HG02938 (cell line): ENCODE results near the gene HIPK4.
"Not testable (repeated sequence)": the region's sequence is repeated elsewhere in the genome, so short reads cannot be mapped to it uniquely, and the experiment has no call there.

Experiments used
- ATAC-seq: cut with Tn5 transposase; IDR thresholded peaks from one replicate; pipeline ENCODE4 v1.9.1; 2021; ENCODE audit warnings: mild to moderate bottlenecking, moderate library complexity; ENCODE audit not compliant: unreplicated experiment

Gene HIPK4

GRCh38 chr19:40341601-40342482 lies 48.1 kb downstream of the HIPK4 start:
- ATAC-seq = no peak

GRCh38 chr19:40339018-40339728 lies 50.8 kb downstream of the HIPK4 start:
- ATAC-seq = no peak

GRCh38 chr19:40337594-40337993 lies 52.4 kb downstream of the HIPK4 start:
- no peak for ATAC-seq

- ATAC-seq = no peak
Observed at GRCh38 chr19:40337107-40337506, 52.9 kb downstream of the HIPK4 start.

GRCh38 chr19:40336601-40336900 lies 53.4 kb downstream of the HIPK4 start:
- no peak for ATAC-seq

GRCh38 chr19:40335855-40336600 lies 54.0 kb downstream of the HIPK4 start:
- ATAC-seq = no peak

GRCh38 chr19:40335101-40335500 lies 54.9 kb downstream of the HIPK4 start:
- no peak for ATAC-seq

- not testable (repeated sequence) for ATAC-seq
Observed at GRCh38 chr19:40333083-40333482, 56.9 kb downstream of the HIPK4 start.

- ATAC-seq = no peak
Observed at GRCh38 chr19:40332669-40333068, 57.3 kb downstream of the HIPK4 start.

- no peak for ATAC-seq
Observed at GRCh38 chr19:40331052-40331451, 58.9 kb downstream of the HIPK4 start.
